GM04504 (cell line): ENCODE measurements around the gene RARB.

Source experiments
- DNase-seq: peaks from one replicate; pipeline ENCODE4 v3.0.0-alpha.2; 2012; ENCODE audit warnings: low read depth

RARB gene

GRCh38 chr3:25448750-25449692 is 21.0 kb downstream of the RARB start:
- no peak for DNase-seq

GRCh38 chr3:25449857-25450256 is 21.8 kb downstream of the RARB start:
- DNase-seq, result no peak

- DNase-seq, result no peak
Measured at GRCh38 chr3:25452192-25452591, 24.1 kb downstream of the RARB start.

GRCh38 chr3:25452740-25453139 is 24.7 kb downstream of the RARB start:
- no peak for DNase-seq

GRCh38 chr3:25453619-25454004 is 25.5 kb downstream of the RARB start:
- DNase-seq, result no peak

GRCh38 chr3:25454005-25454927 is 26.2 kb downstream of the RARB start:
- peak; percentile 66 for DNase-seq

- DNase-seq, result peak; percentile 46
Measured at GRCh38 chr3:25455441-25456132, 27.5 kb downstream of the RARB start.

GRCh38 chr3:25456723-25457670 is 28.9 kb downstream of the RARB start:
- no peak for DNase-seq

- no peak for DNase-seq
Measured at GRCh38 chr3:25457671-25458419, 29.8 kb downstream of the RARB start.

- DNase-seq, result no peak
Measured at GRCh38 chr3:25458420-25458814, 30.4 kb downstream of the RARB start.

GRCh38 chr3:25460751-25461150 is 32.7 kb downstream of the RARB start:
- DNase-seq, result no peak

- DNase-seq, result no peak
Measured at GRCh38 chr3:25461946-25462345, 33.9 kb downstream of the RARB start.

GRCh38 chr3:25462495-25462894 is 34.4 kb downstream of the RARB start:
- DNase-seq, result no peak

GRCh38 chr3:25463836-25464418 is 35.9 kb downstream of the RARB start:
- no peak for DNase-seq

- no peak for DNase-seq
Measured at GRCh38 chr3:25465266-25465860, 37.3 kb downstream of the RARB start.

- DNase-seq, result peak; percentile 64
Measured at GRCh38 chr3:25468866-25469319, 40.8 kb downstream of the RARB start.

- no peak for DNase-seq
Measured at GRCh38 chr3:25469558-25469957, 41.5 kb downstream of the RARB start.

GRCh38 chr3:25471081-25471768 is 43.2 kb downstream of the RARB start:
- no peak for DNase-seq

- no peak for DNase-seq
Measured at GRCh38 chr3:25472153-25472552, 44.1 kb downstream of the RARB start.
